A204.1 (cell line): ENCODE results near the gene DNAJC24.
"Not testable (repeated sequence)": the region's sequence is repeated elsewhere in the genome, so short reads cannot be mapped to it uniquely, and the experiment has no call there.

Source experiments
- FAIRE-seq: peaks from 2 replicates; lab custom pipeline; 2012; peaks lifted over from hg19 to GRCh38; lab: Jason Lieb, UNC

DNAJC24 gene

GRCh38 chr11:31369348-31370329 lies at the start of gene DNAJC24, which contains the start of gene DCDC1:
Gene DNAJC24, plus strand, starts transcription at chr11:31369860. Its CDS starts 889 bp downstream, at chr11:31370749.
Gene DCDC1, minus strand, starts transcription at chr11:31369739. Its CDS starts 41,459 bp downstream, at chr11:31328280.
- FAIRE-seq = no peak

GRCh38 chr11:31321494-31321893 lies 48.2 kb upstream of the DNAJC24 start:
- not testable (repeated sequence) for FAIRE-seq

GRCh38 chr11:31323145-31323544 lies 46.5 kb upstream of the DNAJC24 start:
- FAIRE-seq = no peak

GRCh38 chr11:31325160-31325559 lies 44.5 kb upstream of the DNAJC24 start:
- no peak for FAIRE-seq

- FAIRE-seq = peak; percentile 29
Measured at GRCh38 chr11:31326470-31327148, 43.1 kb upstream of the DNAJC24 start.

GRCh38 chr11:31327417-31327816 lies 42.2 kb upstream of the DNAJC24 start:
- no peak for FAIRE-seq

- no peak for FAIRE-seq
Measured at GRCh38 chr11:31328697-31329096, 41.0 kb upstream of the DNAJC24 start.

GRCh38 chr11:31337806-31338205 lies 31.9 kb upstream of the DNAJC24 start:
- no peak for FAIRE-seq

GRCh38 chr11:31340903-31341572 lies 28.6 kb upstream of the DNAJC24 start:
- FAIRE-seq = no peak

- no peak for FAIRE-seq
Measured at GRCh38 chr11:31351168-31351567, 18.5 kb upstream of the DNAJC24 start.

- FAIRE-seq = no peak
Measured at GRCh38 chr11:31355131-31355530, 14.5 kb upstream of the DNAJC24 start.

GRCh38 chr11:31355817-31356216 lies 13.8 kb upstream of the DNAJC24 start:
- no peak for FAIRE-seq

GRCh38 chr11:31361743-31362142 lies 7.9 kb upstream of the DNAJC24 start:
- no peak for FAIRE-seq

- FAIRE-seq = no peak
Measured at GRCh38 chr11:31366795-31367194, 2.9 kb upstream of the DNAJC24 start.

- FAIRE-seq = no peak
Measured at GRCh38 chr11:31375879-31376278, 6.2 kb downstream of the DNAJC24 start.

- no peak for FAIRE-seq
Measured at GRCh38 chr11:31383116-31383515, 13.5 kb downstream of the DNAJC24 start.

GRCh38 chr11:31387379-31387778 lies 17.7 kb downstream of the DNAJC24 start:
- FAIRE-seq = no peak

- FAIRE-seq = peak; percentile 96
Measured at GRCh38 chr11:31397239-31397834, 27.7 kb downstream of the DNAJC24 start.

- FAIRE-seq = no peak
Measured at GRCh38 chr11:31404614-31405013, 35.0 kb downstream of the DNAJC24 start.

GRCh38 chr11:31408201-31408600 lies 38.5 kb downstream of the DNAJC24 start:
- no peak for FAIRE-seq

- no peak for FAIRE-seq
Measured at GRCh38 chr11:31412946-31413345, 43.3 kb downstream of the DNAJC24 start.

- no peak for FAIRE-seq
Measured at GRCh38 chr11:31414338-31414737, 44.7 kb downstream of the DNAJC24 start.
